Astrocyte (in vitro differentiated cells and primary cell): ENCODE results near the gene RRBP1. TPM values are rescaled to one million over a fixed set of nuclear protein-coding genes. Genes with fewer than 3 reads are reported as not detected.
A peak's percentile ranks its signal among the peaks of the same experiment; 100 is the strongest.

Experiments used
- DNase-seq: peaks from one replicate; pipeline ENCODE4 v3.0.0-alpha.2; 2010; ENCODE audit warnings: low read depth
- FAIRE-seq: peaks from 2 replicates; lab custom pipeline; 2011; peaks lifted over from hg19 to GRCh38; lab: Jason Lieb, UNC
- H2AFZ ChIP-seq: 2 replicates; pipeline ENCODE4 v1.6.0; 2012; ENCODE audit warnings: low read depth, low read length, inconsistent platforms
- H3K27ac ChIP-seq: 2 replicates; pipeline ENCODE4 v1.5.1; 2011; ENCODE audit warnings: low read depth, low read length, inconsistent platforms
- H3K27me3 ChIP-seq: 2 replicates; pipeline ENCODE4 v1.6.0; 2011; ENCODE audit warnings: low read length, inconsistent platforms; ENCODE audit not compliant: insufficient read depth
- H3K36me3 ChIP-seq: 2 replicates; pipeline ENCODE4 v1.5.1; 2011; ENCODE audit warnings: low read length, inconsistent platforms; ENCODE audit not compliant: insufficient read depth
- H3K4me1 ChIP-seq: 2 replicates; pipeline ENCODE4 v1.5.1; 2011; ENCODE audit warnings: low read length, inconsistent platforms; ENCODE audit not compliant: insufficient read depth
- H3K4me2 ChIP-seq: 2 replicates; pipeline ENCODE4 v1.6.0; 2012; ENCODE audit warnings: low read length, inconsistent platforms
- H3K4me3 ChIP-seq: 2 replicates; pipeline ENCODE4 v1.5.1; 2011; ENCODE audit warnings: low read depth, mild to moderate bottlenecking, low read length, inconsistent platforms; ENCODE audit not compliant: insufficient read depth
- H3K79me2 ChIP-seq: 2 replicates; pipeline ENCODE4 v1.6.0; 2012; ENCODE audit warnings: mild to moderate bottlenecking, low read length, inconsistent platforms; ENCODE audit not compliant: insufficient read depth
- H3K9ac ChIP-seq: 2 replicates; pipeline ENCODE4 v1.6.0; 2012; ENCODE audit warnings: mild to moderate bottlenecking, low read length, inconsistent platforms
- H3K9me3 ChIP-seq: 2 replicates; pipeline ENCODE4 v1.5.1; 2012; ENCODE audit warnings: low read depth, mild to moderate bottlenecking, low read length, inconsistent platforms; ENCODE audit not compliant: insufficient read depth
- H4K20me1 ChIP-seq: 2 replicates; pipeline ENCODE4 v1.6.0; 2012; ENCODE audit warnings: low read length, inconsistent platforms; ENCODE audit not compliant: insufficient read depth
- H3K27ac Mint-ChIP-seq: one replicate; pipeline ENCODE4 v1.8.0; 2021; ENCODE audit warnings: mild to moderate bottlenecking, mixed read lengths; ENCODE audit not compliant: unreplicated experiment
- H3K27me3 Mint-ChIP-seq: one replicate; pipeline ENCODE4 v1.8.0; 2021; ENCODE audit warnings: low read depth, mixed read lengths; ENCODE audit not compliant: unreplicated experiment
- H3K36me3 Mint-ChIP-seq: one replicate; pipeline ENCODE4 v1.8.0; 2021; ENCODE audit warnings: low read depth, mixed read lengths; ENCODE audit not compliant: unreplicated experiment
- H3K4me1 Mint-ChIP-seq: one replicate; pipeline ENCODE4 v1.8.0; 2021; ENCODE audit warnings: low read depth, mixed read lengths; ENCODE audit not compliant: unreplicated experiment
- H3K4me3 Mint-ChIP-seq: one replicate; pipeline ENCODE4 v1.8.0; 2021; ENCODE audit warnings: mild to moderate bottlenecking, moderate library complexity, mixed read lengths; ENCODE audit not compliant: unreplicated experiment
- H3K9me3 Mint-ChIP-seq: one replicate; pipeline ENCODE4 v1.8.0; 2021; ENCODE audit warnings: mild to moderate bottlenecking, mixed read lengths; ENCODE audit not compliant: unreplicated experiment
- EZH2 ChIP-seq: IDR thresholded peaks from 2 replicates; pipeline ENCODE4 v1.6.1; 2012; ENCODE audit warnings: mild to moderate bottlenecking, low read length, inconsistent platforms; ENCODE audit not compliant: insufficient read depth
- total RNA-seq: library from RNA; stranded (reverse); gene quantifications from 2 replicates; pipeline ENCODE4 v1.2.1, GENCODE V29; 2021
- TF ChIP-seq, protein P1 (sequence below): IDR thresholded peaks from 2 replicates; pipeline ENCODE4 v1.5.1; 2011; ENCODE audit warnings: low read depth, mild to moderate bottlenecking, inconsistent platforms, low read length, moderate library complexity; ENCODE audit not compliant: insufficient read depth

Gene RRBP1
- total RNA-seq, 1 donor from 2014 or later = 347 TPM

DNA sequence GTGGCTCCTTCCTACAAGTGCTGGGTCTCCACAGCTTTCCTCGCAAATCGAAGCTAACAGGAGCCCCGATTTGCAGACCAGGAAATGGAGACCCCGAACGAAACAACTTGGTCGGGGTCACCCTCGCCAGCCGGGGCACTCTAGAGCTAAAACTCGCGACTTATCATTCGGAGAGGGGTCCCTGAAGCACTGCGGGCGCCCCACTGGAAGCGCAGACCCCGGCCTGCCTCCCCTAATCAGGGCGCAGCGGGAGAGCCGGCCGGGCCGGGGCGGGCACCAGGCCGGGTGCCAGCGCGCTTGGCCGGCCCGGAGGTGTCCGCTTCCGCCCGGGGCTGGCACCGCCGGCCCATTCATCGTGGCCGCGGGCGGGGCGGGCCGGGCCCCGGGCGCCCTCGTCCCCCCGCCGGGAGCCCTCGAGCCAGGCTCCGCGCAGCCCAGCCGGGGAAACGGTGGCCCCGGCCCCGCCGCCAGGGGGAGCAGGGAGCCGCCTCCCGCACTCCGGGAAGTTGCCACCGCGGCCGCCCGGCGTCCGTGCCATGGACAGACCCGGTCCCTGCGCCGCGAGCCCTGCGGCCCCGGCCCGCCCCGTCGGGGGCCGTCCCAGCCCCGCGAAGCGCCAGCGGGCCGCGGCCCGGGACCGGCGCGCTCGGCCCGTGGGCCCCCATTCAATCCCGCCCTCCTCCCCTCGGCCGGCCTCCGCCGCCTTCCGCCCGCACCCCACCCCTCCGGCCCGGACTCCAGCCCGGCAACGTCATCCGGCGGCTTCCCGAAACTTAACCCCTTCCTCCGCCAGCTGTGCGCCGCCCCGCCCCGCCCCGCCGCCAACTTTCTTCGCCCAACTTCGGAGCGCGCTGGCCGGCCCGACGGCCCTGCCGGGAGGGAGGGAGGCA is 961 bp downstream of the RRBP1 start:
- peak overlapping the region; percentile 88 for H3K4me3 ChIP-seq
- peaks cover 16% of the 10 kb centered on the region for H3K27me3 ChIP-seq
- peaks cover 51% of the 10 kb centered on the region for H3K79me2 ChIP-seq
- peak; percentile 34 for DNase-seq
- Mint-ChIP-seq H3K27ac (peak overlapping the region; percentile 85), H3K4me1 (peaks cover 37% of the 10 kb centered on the region), H3K9me3 (peaks cover 1% of the 10 kb centered on the region), H3K4me3 (peak overlapping the region; percentile 82), H3K36me3 (peaks cover 5% of the 10 kb centered on the region), H3K27me3 (peaks cover 19% of the 10 kb centered on the region)
- H3K36me3 ChIP-seq = peaks cover 33% of the 10 kb centered on the region
- peaks cover 4% of the 10 kb centered on the region for H3K9me3 ChIP-seq
- peaks cover 19% of the 10 kb centered on the region for H3K4me1 ChIP-seq
- peak overlapping the region; percentile 93 for H3K9ac ChIP-seq
- FAIRE-seq = no peak
- peak overlapping the region; percentile 99 for H3K4me2 ChIP-seq
- TF ChIP-seq EZH2 = no peak
- TF ChIP-seq, protein P1, sequence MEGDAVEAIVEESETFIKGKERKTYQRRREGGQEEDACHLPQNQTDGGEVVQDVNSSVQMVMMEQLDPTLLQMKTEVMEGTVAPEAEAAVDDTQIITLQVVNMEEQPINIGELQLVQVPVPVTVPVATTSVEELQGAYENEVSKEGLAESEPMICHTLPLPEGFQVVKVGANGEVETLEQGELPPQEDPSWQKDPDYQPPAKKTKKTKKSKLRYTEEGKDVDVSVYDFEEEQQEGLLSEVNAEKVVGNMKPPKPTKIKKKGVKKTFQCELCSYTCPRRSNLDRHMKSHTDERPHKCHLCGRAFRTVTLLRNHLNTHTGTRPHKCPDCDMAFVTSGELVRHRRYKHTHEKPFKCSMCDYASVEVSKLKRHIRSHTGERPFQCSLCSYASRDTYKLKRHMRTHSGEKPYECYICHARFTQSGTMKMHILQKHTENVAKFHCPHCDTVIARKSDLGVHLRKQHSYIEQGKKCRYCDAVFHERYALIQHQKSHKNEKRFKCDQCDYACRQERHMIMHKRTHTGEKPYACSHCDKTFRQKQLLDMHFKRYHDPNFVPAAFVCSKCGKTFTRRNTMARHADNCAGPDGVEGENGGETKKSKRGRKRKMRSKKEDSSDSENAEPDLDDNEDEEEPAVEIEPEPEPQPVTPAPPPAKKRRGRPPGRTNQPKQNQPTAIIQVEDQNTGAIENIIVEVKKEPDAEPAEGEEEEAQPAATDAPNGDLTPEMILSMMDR = peak; percentile 15
- H3K27ac ChIP-seq = peak overlapping the region; percentile 92
- H4K20me1 ChIP-seq = peaks cover 49% of the 10 kb centered on the region
- no peak overlapping the region for H2AFZ ChIP-seq

DNA sequence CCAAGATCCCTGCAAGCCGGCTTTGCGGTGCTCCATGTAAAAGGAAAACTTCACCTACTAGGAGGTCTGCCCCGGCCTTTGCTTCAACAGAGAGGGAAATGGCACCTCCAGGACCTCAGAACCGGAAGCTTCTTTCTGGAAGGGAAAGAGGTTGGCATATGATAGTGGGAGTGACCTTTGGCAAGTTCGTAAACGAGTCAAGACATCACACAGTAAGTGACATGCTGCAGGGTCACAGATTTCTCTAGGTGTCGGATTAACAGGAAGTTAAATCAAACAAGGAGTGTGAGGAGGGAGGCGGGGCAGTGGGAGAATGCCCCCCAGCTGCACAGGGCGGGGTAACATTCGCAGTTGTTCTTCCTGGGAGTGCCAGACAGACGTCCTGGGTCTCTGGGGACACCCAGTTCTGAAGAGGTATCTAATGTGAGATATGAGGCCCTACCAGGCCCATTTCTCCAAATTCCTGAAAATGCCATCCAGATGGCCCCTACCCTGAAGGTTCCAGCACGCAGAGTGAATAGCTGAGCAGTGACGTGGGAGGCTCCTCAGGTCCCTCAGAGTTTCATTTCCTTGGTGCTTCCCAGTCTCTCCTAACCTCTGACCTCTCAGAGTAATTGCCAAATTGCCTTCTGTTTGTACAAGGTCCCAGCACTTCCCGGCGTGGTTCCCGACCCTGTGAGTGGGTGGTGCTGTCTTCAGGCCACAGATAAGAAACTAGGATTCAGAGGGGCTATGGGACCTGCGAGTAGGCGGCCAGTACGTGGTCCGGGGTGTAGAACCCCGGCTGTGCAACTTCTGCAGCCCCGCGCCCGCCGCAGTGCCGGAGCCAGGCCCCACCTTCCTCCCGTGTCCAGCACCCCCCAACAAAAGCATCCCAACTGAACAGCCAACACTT is 1.9 kb downstream of the RRBP1 start:
- Mint-ChIP-seq H3K36me3 (peaks cover 11% of the 10 kb centered on the region), H3K9me3 (peaks cover under 1% of the 10 kb centered on the region), H3K27me3 (peaks cover 14% of the 10 kb centered on the region), H3K4me3 (peak overlapping the region; percentile 82), H3K27ac (peak overlapping the region; percentile 85), H3K4me1 (peaks cover 41% of the 10 kb centered on the region)
- Histone ChIP-seq H3K9ac (peak overlapping the region; percentile 93), H3K36me3 (peaks cover 39% of the 10 kb centered on the region), H3K4me1 (peaks cover 20% of the 10 kb centered on the region), H4K20me1 (peaks cover 57% of the 10 kb centered on the region), H3K27me3 (peaks cover 13% of the 10 kb centered on the region), H3K9me3 (no peaks in the 10 kb centered on the region), H3K4me2 (peak overlapping the region; percentile 99), H3K79me2 (peaks cover 60% of the 10 kb centered on the region), H3K27ac (peak overlapping the region; percentile 71), H2AFZ (no peak overlapping the region), H3K4me3 (peak overlapping the region; percentile 88)
- DNase-seq = peak; percentile 48
- no peak for TF ChIP-seq EZH2
- TF ChIP-seq, protein P1 = no peak
- peak; percentile 45 for FAIRE-seq
